Esophagus squamous epithelium (tissue), 4 donors: ENCODE measurements around the gene PLXNB3.

Source experiments
- CTCF ChIP-seq, 6 experiments: fragments of 450-650 bp in 4 of 6; fragments of 200-600 bp in 2 of 6; sonication (generic) in 2 of 6; IDR thresholded peaks; one replicate each; pipeline ENCODE4 v1.5.1; 2016 to 2019; ENCODE audit warnings: antibody characterized with exemption in 6 of 6, mild to moderate bottlenecking in 4 of 6, moderate library complexity in 4 of 6
- POLR2A ChIP-seq, 4 donors: fragments of 450-650 bp; IDR thresholded peaks; one replicate each; pipeline ENCODE4 v1.6.1; 2017; ENCODE audit warnings: antibody characterized with exemption in 4 of 4, mild to moderate bottlenecking in 4 of 4, moderate library complexity in 3 of 4

- TF ChIP-seq POLR2A (IDR thresholded peaks at IDR 0.05) (no peak), CTCF (IDR thresholded peaks at IDR 0.05) (no peak)
These were observed 36.2 kb downstream of the PLXNB3 start for GRCh38 chrX:153800177-153800722.
